HepG2 (cell line): ENCODE results near the gene LGR6. TPM values are rescaled to one million over a fixed set of nuclear protein-coding genes. Genes with fewer than 3 reads are reported as not detected.

Source experiments
- EZH2 ChIP-seq: conservative IDR thresholded peaks from 2 replicates; pipeline ENCODE4 v1.6.1; 2012; ENCODE audit warnings: mild to moderate bottlenecking, low read depth, low read length, moderate library complexity
- FLYWCH1 ChIP-seq: sonication (generic); formaldehyde crosslinking; IDR thresholded peaks from 2 replicates; pipeline ENCODE4 v1.8.1; 2023; ENCODE audit warnings: mild to moderate bottlenecking, missing genetic modification reagents
- KDM5A ChIP-seq: fragments of 200-600 bp; sonication (generic); IDR thresholded peaks from 2 replicates; pipeline ENCODE4 v1.7.0; 2018; ENCODE audit warnings: antibody characterized with exemption, mild to moderate bottlenecking, low read length, borderline replicate concordance
- MZF1 ChIP-seq: sonication (generic); formaldehyde crosslinking; IDR thresholded peaks from 2 replicates; pipeline ENCODE4 v1.8.1; 2023; ENCODE audit warnings: mild to moderate bottlenecking, missing genetic modification reagents, borderline replicate concordance
- POGZ ChIP-seq: sonication (generic); formaldehyde crosslinking; IDR thresholded peaks from 2 replicates; pipeline ENCODE4 v1.4.0; 2020; ENCODE audit warnings: mild to moderate bottlenecking, missing genetic modification reagents
- SAP130 ChIP-seq: IDR thresholded peaks from 2 replicates; pipeline ENCODE4 v1.6.1; 2016; ENCODE audit warnings: low read depth
- SIX4 ChIP-seq: sonication (generic); formaldehyde crosslinking; IDR thresholded peaks from 2 replicates; pipeline ENCODE4 v1.4.0; 2020; ENCODE audit warnings: missing genetic modification reagents
- SP1 ChIP-seq, 2 experiments: fragments of 450-650 bp in 1 of 2; sonication (generic) in 1 of 2; formaldehyde crosslinking in 1 of 2; IDR thresholded peaks; 2 replicates each; pipeline versions ENCODE4 v1.4.0 to v1.6.1; 2016 to 2020; ENCODE audit warnings: missing genetic modification reagents in 1 of 2
- SP5 ChIP-seq: IDR thresholded peaks from 2 replicates; pipeline ENCODE4 v1.6.1; 2016; ENCODE audit warnings: low read depth, borderline replicate concordance
- SRSF9 ChIP-seq: fragments of 200-400 bp; formaldehyde crosslinking; IDR thresholded peaks from 2 replicates; pipeline ENCODE4 v1.6.1; 2018; ENCODE audit warnings: borderline replicate concordance, mild to moderate bottlenecking, low read depth, low read length; ENCODE audit not compliant: insufficient read depth, poor library complexity, severe bottlenecking
- SRY ChIP-seq: sonication (generic); formaldehyde crosslinking; IDR thresholded peaks from 2 replicates; pipeline ENCODE4 v1.8.0; 2022; ENCODE audit warnings: mild to moderate bottlenecking, missing genetic modification reagents
- TEAD2 ChIP-seq: sonication (generic); formaldehyde crosslinking; IDR thresholded peaks from 2 replicates; pipeline ENCODE4 v1.9.0; 2021; ENCODE audit warnings: missing genetic modification reagents
- THYN1 ChIP-seq: sonication (generic); formaldehyde crosslinking; IDR thresholded peaks from 2 replicates; pipeline ENCODE4 v1.8.1; 2023; ENCODE audit warnings: low read depth, mild to moderate bottlenecking, moderate library complexity, missing genetic modification reagents, borderline replicate concordance
- TOE1 ChIP-seq: sonication (generic); formaldehyde crosslinking; IDR thresholded peaks from 2 replicates; pipeline ENCODE4 v1.4.0; 2020; ENCODE audit warnings: mild to moderate bottlenecking, missing genetic modification reagents
- ZFP90 ChIP-seq: sonication (generic); formaldehyde crosslinking; IDR thresholded peaks from 2 replicates; pipeline ENCODE4 v1.8.0; 2022; ENCODE audit warnings: missing genetic modification reagents, mild to moderate bottlenecking, inconsistent platforms, borderline replicate concordance
- ZNF333 ChIP-seq: sonication (generic); formaldehyde crosslinking; IDR thresholded peaks from 2 replicates; pipeline ENCODE4 v1.4.0; 2020; ENCODE audit warnings: mild to moderate bottlenecking, missing genetic modification reagents, borderline replicate concordance
- ZNF34 ChIP-seq: sonication (generic); formaldehyde crosslinking; IDR thresholded peaks from 2 replicates; pipeline ENCODE4 v1.4.0; 2020; ENCODE audit warnings: mild to moderate bottlenecking, missing genetic modification reagents, borderline replicate concordance
- ZNF639 ChIP-seq: conservative IDR thresholded peaks from 2 replicates; pipeline ENCODE4 v1.6.1; 2018; ENCODE audit warnings: missing genetic modification reagents
- ZNF724P ChIP-seq: sonication (generic); formaldehyde crosslinking; IDR thresholded peaks from 2 replicates; pipeline ENCODE4 v1.8.0; 2022; ENCODE audit warnings: missing genetic modification reagents, borderline replicate concordance
- ZNF75D ChIP-seq: sonication (generic); formaldehyde crosslinking; IDR thresholded peaks from 2 replicates; pipeline ENCODE4 v1.8.1; 2023; ENCODE audit warnings: missing genetic modification reagents, mild to moderate bottlenecking, borderline replicate concordance
- ZNF879 ChIP-seq: sonication (generic); formaldehyde crosslinking; IDR thresholded peaks from 2 replicates; pipeline ENCODE4 v1.8.1; 2023; ENCODE audit warnings: missing genetic modification reagents
- polyA plus RNA-seq, 8 experiments: library from polyadenylated mRNA; depleted of rRNA in 3 of 8; stranded (reverse) in 7 of 8; unstranded in 1 of 8; fragments of >200 nt; fragmentation: Illumina TruSeq in 4 of 8; extraction: Trizol in 4 of 8; gene quantifications; 2 replicates each; pipeline versions ENCODE4 v1.2.1 to v1.2.3, GENCODE V29; 2011 to 2016; ENCODE audit warnings: low read depth in 4 of 8, missing spikeins in 1 of 8, mixed read lengths in 1 of 8; ENCODE audit not compliant: insufficient read depth in 1 of 8
- total RNA-seq, 5 experiments: library from RNA; depleted of rRNA; stranded (reverse); fragments of >200 nt; fragmentation: Illumina TruSeq; extraction: Trizol; gene quantifications; 2 replicates each; pipeline ENCODE4 v1.2.3, GENCODE V29; 2016; ENCODE audit warnings: low read depth in 1 of 5
- TF ChIP-seq, protein P1 (sequence below): sonication (generic); IDR thresholded peaks from 2 replicates; pipeline ENCODE4 v1.6.1; 2016; ENCODE audit warnings: low read depth, borderline replicate concordance

Gene LGR6
- total and polyA plus RNA-seq, 2 of the 13 experiments (the other 11 are each of a cell fraction or from before 2014, with no cell fraction given), result 0.07 TPM; not detected in 1

DNA sequence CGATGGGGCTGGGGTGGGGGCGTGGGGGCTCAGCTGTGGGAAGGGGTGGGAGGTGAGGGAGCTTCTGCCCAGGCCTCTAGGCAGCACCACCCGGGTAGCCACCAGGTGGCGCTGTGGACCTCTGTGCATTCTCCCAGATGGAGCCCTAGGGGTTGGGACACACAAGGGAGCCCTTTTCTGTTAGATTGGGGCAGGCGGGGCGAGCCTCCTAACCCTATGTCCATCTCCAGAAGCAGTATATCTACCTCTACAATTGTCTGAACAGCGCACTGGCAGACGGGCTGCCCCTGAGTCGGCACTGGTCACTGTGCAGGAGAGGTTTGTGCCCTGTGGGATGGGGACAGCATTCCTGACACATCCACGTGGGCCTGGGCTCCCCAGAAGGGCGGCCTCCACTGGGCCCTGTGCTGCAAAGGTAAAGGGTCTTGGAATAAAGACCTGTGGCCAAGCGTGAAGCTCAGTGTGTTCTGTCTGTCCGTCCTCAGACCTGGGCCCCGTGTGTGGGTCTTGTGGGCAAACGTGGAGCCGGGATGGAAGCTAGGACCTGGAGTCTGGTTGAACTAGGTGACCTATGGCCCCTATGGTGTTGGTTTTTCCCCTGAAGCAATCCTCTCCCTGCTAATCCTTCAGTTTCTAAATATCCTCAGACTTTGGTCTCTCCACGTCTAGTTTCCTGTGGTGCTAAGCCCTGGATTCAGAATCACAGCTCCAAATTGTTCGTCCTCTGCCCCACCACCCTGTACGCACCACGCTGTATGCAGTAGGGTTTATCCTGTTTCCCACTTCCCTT is 4.4 kb upstream of the LGR6 start (continued):
- no peak for TF ChIP-seq KDM5A
- no peak for TF ChIP-seq SRY
- TF ChIP-seq ZNF333 (CRISPR knock-in tag), result peak; percentile 50; the same call in 1 of the 2 replicates
- no peak for TF ChIP-seq EZH2
- no peak for TF ChIP-seq SP5 (CRISPR knock-in tag)
- TF ChIP-seq ZNF34 (CRISPR knock-in tag), result no peak
- peak; percentile 27; the same call in 1 of the 2 replicates for TF ChIP-seq SAP130 (CRISPR knock-in tag)
- TF ChIP-seq THYN1 (CRISPR knock-in tag), result no peak
- TF ChIP-seq TEAD2 (CRISPR knock-in tag), result no peak
- no peak for TF ChIP-seq ZNF75D
- no peak for TF ChIP-seq ZNF639 (CRISPR knock-in tag)
- no peak for TF ChIP-seq FLYWCH1 (CRISPR knock-in tag)
- TF ChIP-seq MZF1 (CRISPR knock-in tag), result no peak
- TF ChIP-seq POGZ, result peak; percentile 62; the same call in 1 of the 2 replicates
- TF ChIP-seq ZNF724P (CRISPR knock-in tag), result no peak
- TF ChIP-seq SRSF9, result no peak
- no peak for TF ChIP-seq ZNF879 (CRISPR knock-in tag)
- TF ChIP-seq, protein P1, sequence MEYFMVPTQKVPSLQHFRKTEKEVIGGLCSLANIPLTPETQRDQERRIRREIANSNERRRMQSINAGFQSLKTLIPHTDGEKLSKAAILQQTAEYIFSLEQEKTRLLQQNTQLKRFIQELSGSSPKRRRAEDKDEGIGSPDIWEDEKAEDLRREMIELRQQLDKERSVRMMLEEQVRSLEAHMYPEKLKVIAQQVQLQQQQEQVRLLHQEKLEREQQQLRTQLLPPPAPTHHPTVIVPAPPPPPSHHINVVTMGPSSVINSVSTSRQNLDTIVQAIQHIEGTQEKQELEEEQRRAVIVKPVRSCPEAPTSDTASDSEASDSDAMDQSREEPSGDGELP, result no peak
- no peak for TF ChIP-seq SIX4 (CRISPR knock-in tag)
- TF ChIP-seq TOE1, result no peak
- TF ChIP-seq ZFP90 (CRISPR knock-in tag), result no peak
- no peak for TF ChIP-seq SP1 (IDR thresholded peaks at IDR 0.05)
- no peak for TF ChIP-seq SP1 (CRISPR knock-in tag; IDR thresholded peaks at IDR 0.05)
